Heart left ventricle (tissue), 13 donors: ENCODE measurements around the gene EMP1.

Source experiments
- CTCF ChIP-seq, 12 donors: fragments of 200-600 bp; sonication (generic) in 4 of 12; IDR thresholded peaks; one replicate each; pipeline versions ENCODE4 v1.5.0 to v1.8.0; 2018 to 2022; ENCODE audit warnings: antibody characterized with exemption in 12 of 12, mild to moderate bottlenecking in 5 of 12
- POLR2A ChIP-seq, 2 donors: fragments of 450-650 bp; IDR thresholded peaks; one replicate each; pipeline ENCODE4 v1.6.1; 2017; ENCODE audit warnings: antibody characterized with exemption in 2 of 2, mild to moderate bottlenecking in 2 of 2, moderate library complexity in 2 of 2
- donor health status: ischemic (EF 13 %, LVEDD 7.1; RV severe dilation, severe dysfunction).
- donor health status: DM: no; HTN: yes; CAD: no.
- donor health status: DM: no; HTN: no; CAD: no.
- donor health status: ischemic (EF 25% LVEDD 6.9; RV normal size, moderate dysfunction).
- donor health status: ischemic (EF 25% LVEDD 5.7; RV mildly dilated, moderate dysfunction).
- donor health status: ischemic (EF 35%, LVEDD 5.7; RV mildly dilated, moderate dysfunction).
- donor health status: nonischemic (EF 11% LVEDD 7.7; RV severe dilation, severe dysfunction).
- donor health status: DM: yes; HTN: yes; CAD: no.
- donor health status: PGD.
- donor health status: ischemic (EF 29% LVEDD 5.4; RV normal size, mild dysfunction).
- donor health status: nonischemic (EF 23%, LVEDD 6.1; RV moderate dilation, normal function).

GRCh38 chr12:13220838-13221237 is 24.3 kb downstream of the EMP1 start:
- TF ChIP-seq POLR2A (IDR thresholded peaks at IDR 0.05) (no peak), CTCF (IDR thresholded peaks at IDR 0.05) (no peak)
